Endothelial cell of umbilical vein (primary cell): ENCODE measurements around the gene GALNT9. TPM values are rescaled to one million over a fixed set of nuclear protein-coding genes. Genes with fewer than 3 reads are reported as not detected.

ENCODE experiments used
- BruUV-seq: library from RNA; stranded (reverse); fragments of 400-500 nt; replicated peaks from 2 replicates; lab custom pipeline; 2021; lab: Mats Ljungman, UMichigan
- CTCF ChIA-PET: fragments of 300-600, 350-600 bp; sonication (Branson Sonifier 250); formaldehyde crosslinking; loops from one replicate; lab custom pipeline; 2021; ENCODE audit warnings: antibody characterized with exemption, inconsistent platforms; lab: Charles Lee
- POLR2A ChIA-PET: fragments of 300-600, 350-600 bp; sonication (Branson Sonifier 250); formaldehyde crosslinking; loops from one replicate; lab custom pipeline; 2021; ENCODE audit warnings: antibody characterized with exemption, inconsistent platforms; lab: Charles Lee
- DNase-seq: peaks from one replicate; pipeline ENCODE4 v3.0.0-alpha.2; 2011; ENCODE audit warnings: low read depth, low spot score
- FAIRE-seq: peaks from 2 replicates; lab custom pipeline; 2011; peaks lifted over from hg19 to GRCh38; lab: Jason Lieb, UNC
- H2AFZ ChIP-seq: 2 replicates; pipeline ENCODE4 v1.6.0; 2012; ENCODE audit warnings: low read depth, low read length, control low read depth, inconsistent platforms
- H3K27ac ChIP-seq: 2 replicates; pipeline ENCODE4 v1.5.1; 2011; ENCODE audit warnings: low read depth, mild to moderate bottlenecking, control low read depth, low read length, moderate library complexity; ENCODE audit not compliant: insufficient read depth
- H3K27me3 ChIP-seq, 2 experiments: 2 replicates each; pipeline versions ENCODE4 v1.6.0 to v1.6.1; 2011; ENCODE audit warnings: low read length in 2 of 2, mixed read lengths in 1 of 2; ENCODE audit not compliant: control insufficient read depth in 2 of 2, insufficient read depth in 2 of 2
- H3K36me3 ChIP-seq, 2 experiments: 2 replicates in 1 of 2; 3 replicates in 1 of 2; pipeline ENCODE4 v1.5.1; 2011; ENCODE audit warnings: low read length in 2 of 2, mild to moderate bottlenecking in 1 of 2, moderate library complexity in 1 of 2; ENCODE audit not compliant: control insufficient read depth in 2 of 2, insufficient read depth in 2 of 2; ENCODE audit errors: extremely low read depth in 1 of 2
- H3K4me1 ChIP-seq: 3 replicates; pipeline ENCODE4 v1.5.1; 2011; ENCODE audit warnings: mild to moderate bottlenecking, low read length; ENCODE audit not compliant: control insufficient read depth, insufficient read depth; ENCODE audit errors: extremely low read depth
- H3K4me2 ChIP-seq: 2 replicates; pipeline ENCODE4 v1.6.1; 2011; ENCODE audit warnings: low read length, control low read depth, mixed read lengths; ENCODE audit not compliant: insufficient read depth
- H3K4me3 ChIP-seq, 3 experiments: fragments of 200-600 bp in 1 of 3; sonication (generic), shearing (Covaris generic) in 1 of 3; replicated peaks in 1 of 3; 2 replicates each; pipeline ENCODE4 v1.5.1; 2011 to 2016; ENCODE audit warnings: control low read depth in 3 of 3, low read length in 3 of 3, mild to moderate bottlenecking in 2 of 3, inconsistent platforms in 1 of 3, low read depth in 1 of 3, moderate library complexity in 1 of 3; ENCODE audit not compliant: insufficient read depth in 1 of 3
- H3K79me2 ChIP-seq: 2 replicates; pipeline ENCODE4 v1.6.0; 2012; ENCODE audit warnings: low read length, inconsistent platforms; ENCODE audit not compliant: control insufficient read depth, insufficient read depth
- H3K9ac ChIP-seq: replicated peaks from 2 replicates; pipeline ENCODE3; 2011; ENCODE audit warnings: low read length, control low read depth; ENCODE audit not compliant: insufficient read depth; ENCODE audit errors: extremely low read depth
- H3K9me1 ChIP-seq: replicated peaks from 3 replicates; pipeline ENCODE4 v1.6.0; 2011; ENCODE audit warnings: mild to moderate bottlenecking, low read length; ENCODE audit not compliant: control insufficient read depth, insufficient read depth; ENCODE audit errors: extremely low read depth
- H3K9me3 ChIP-seq: replicated peaks from 2 replicates; pipeline ENCODE4 v1.5.1; 2012; ENCODE audit warnings: low read length, inconsistent platforms; ENCODE audit not compliant: control insufficient read depth, insufficient read depth
- H4K20me1 ChIP-seq: replicated peaks from 2 replicates; pipeline ENCODE3; 2011; ENCODE audit warnings: mild to moderate bottlenecking, low read length; ENCODE audit not compliant: control insufficient read depth, insufficient read depth; ENCODE audit errors: extremely low read depth
- EZH2 ChIP-seq: IDR thresholded peaks from 2 replicates; pipeline ENCODE4 v1.6.1; 2012; ENCODE audit warnings: borderline replicate concordance, low read depth, mild to moderate bottlenecking, moderate library complexity, low read length, inconsistent platforms; ENCODE audit not compliant: severe bottlenecking
- FOS ChIP-seq: IDR thresholded peaks from 2 replicates; pipeline ENCODE4 v1.6.1; 2011; ENCODE audit warnings: mild to moderate bottlenecking, low read length, moderate library complexity, borderline replicate concordance; ENCODE audit not compliant: insufficient read depth
- GATA2 ChIP-seq: IDR thresholded peaks from 2 replicates; pipeline ENCODE4 v1.7.0; 2011; ENCODE audit warnings: low read depth, mild to moderate bottlenecking, moderate library complexity, mixed read lengths, low read length; ENCODE audit not compliant: insufficient read length, insufficient read depth
- JUN ChIP-seq: IDR thresholded peaks from 2 replicates; pipeline ENCODE4 v1.6.1; 2011; ENCODE audit warnings: borderline replicate concordance, low read depth; ENCODE audit not compliant: insufficient read length, insufficient read depth
- MYC ChIP-seq: IDR thresholded peaks from one replicate; pipeline ENCODE4 v1.6.1; 2011; ENCODE audit warnings: mild to moderate bottlenecking, low read depth, low read length
- POLR2A ChIP-seq: IDR thresholded peaks from 2 replicates; pipeline ENCODE4 v1.6.1; 2012; ENCODE audit warnings: low read depth, mild to moderate bottlenecking, control low read depth, low read length
- POLR2AphosphoS5 ChIP-seq: IDR thresholded peaks from 2 replicates; pipeline ENCODE4 v1.6.1; 2012; ENCODE audit warnings: low read depth, mild to moderate bottlenecking, control low read depth, low read length, moderate library complexity; ENCODE audit not compliant: insufficient read depth
- dilution Hi-C: fragments of 300-500 bp; cut with MboI; formaldehyde crosslinking; loops from one replicate; pipeline ENCODE4 v1.15.0; 2019; ENCODE audit warnings: low sequenced_read_pairs; ENCODE audit not compliant: extremely low pct_ligation_motif_present
- intact Hi-C: fragments of 100-400 bp; cut with micrococcal nuclease; formaldehyde crosslinking; loops from one replicate; pipeline ENCODE4 v1.10.0; 2022
- polyA plus RNA-seq, 4 experiments: library from polyadenylated mRNA; depleted of rRNA in 3 of 4; stranded (reverse) in 3 of 4; unstranded in 1 of 4; fragments of >200 nt; gene quantifications; 2 replicates each; pipeline versions ENCODE4 v1.2.1 to v1.2.3, GENCODE V29; 2011 to 2012; ENCODE audit warnings: missing spikeins in 1 of 4
- total RNA-seq: library from RNA; stranded (reverse); gene quantifications from 2 replicates; pipeline ENCODE4 v1.2.3, GENCODE V29; 2021
- TF ChIP-seq, protein P1 (sequence below), 2 donors: IDR thresholded peaks; 1 replicate in 1 of 2; 2 replicates in 1 of 2; pipeline ENCODE4 v1.5.1; 2011; ENCODE audit warnings: low read length in 2 of 2, mild to moderate bottlenecking in 2 of 2, moderate library complexity in 2 of 2, control low read depth in 1 of 2, inconsistent platforms in 1 of 2, low read depth in 1 of 2; ENCODE audit not compliant: insufficient read depth in 1 of 2; ENCODE audit errors: extremely low read depth in 1 of 2
- TF ChIP-seq, protein P2 (sequence below): IDR thresholded peaks from 2 replicates; pipeline ENCODE4 v1.6.1; 2011; ENCODE audit not compliant: insufficient read depth, insufficient read length

Gene GALNT9
- total and polyA plus RNA-seq, 2 donors (not counting 3 experiments of a cell fraction or from before 2014, with no cell fraction given), result 0.14 to 0.73 TPM

DNA sequence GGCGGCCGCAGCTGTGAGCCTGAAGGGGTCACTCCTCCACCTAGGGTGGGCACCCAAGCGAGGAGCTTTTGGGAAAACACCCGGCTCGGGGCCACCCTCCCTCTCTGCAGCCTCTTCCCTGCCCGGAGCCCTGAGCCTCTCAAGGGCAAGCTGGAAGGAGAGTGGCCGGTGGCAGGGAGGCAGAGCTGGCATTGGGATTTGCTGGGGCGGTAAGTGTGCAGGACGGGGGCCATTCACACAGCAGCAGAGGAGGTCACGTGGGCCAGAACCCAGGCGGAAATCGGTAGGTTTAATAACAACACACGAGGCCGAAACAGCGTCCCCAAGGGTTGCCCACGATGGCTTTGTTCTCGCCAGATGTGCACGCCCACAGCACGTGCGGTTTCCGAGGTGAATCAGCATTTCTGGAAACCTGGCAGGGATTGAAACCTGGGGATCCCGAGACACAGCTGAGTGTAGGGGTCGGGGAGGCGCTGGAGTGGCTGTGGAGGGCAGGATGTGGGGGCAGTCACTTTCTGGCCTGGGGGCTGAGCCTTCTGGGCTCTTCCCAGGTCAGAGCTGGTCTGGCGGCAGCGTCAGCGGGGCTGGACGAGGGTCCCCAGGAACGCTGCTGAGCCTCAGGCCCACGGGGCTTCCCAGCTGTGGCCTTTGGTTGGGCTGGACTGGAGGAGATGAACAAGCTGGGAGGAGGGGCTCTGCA, 161.6 kb downstream of the GALNT9 start:
- dilution Hi-C loops, result no loop called here

More for the DNA sequence above, 161.6 kb downstream of the GALNT9 start:
- CTCF ChIA-PET, result interaction anchor here (2.0 kb wide), 1 partner anchor 14 kb away, joined by 11 read pairs; no protein-coding TSS in a partner anchor
- intact Hi-C loops, result no loop called here
- Histone ChIP-seq H2AFZ (no peak overlapping the region), H3K9me1 (no peaks in the 10 kb centered on the region), H3K4me2 (no peak overlapping the region), H3K9ac (no peak overlapping the region), H3K27me3 (peaks cover 0 to 2% of the 10 kb centered on the region in 2 experiments), H3K4me3 (no peak overlapping the region), H3K36me3 (no peaks in the 10 kb centered on the region), H3K9me3 (no peaks in the 10 kb centered on the region), H3K27ac (no peak overlapping the region), H4K20me1 (no peaks in the 10 kb centered on the region), H3K4me1 (no peaks in the 10 kb centered on the region), H3K79me2 (no peaks in the 10 kb centered on the region)
- POLR2A ChIA-PET, result no interaction called here
- no TSS peak for BruUV-seq
- no peak for DNase-seq
- no peak for FAIRE-seq
- TF ChIP-seq POLR2A (no peak), GATA2 (no peak), JUN (no peak), MYC (no peak), POLR2AphosphoS5 (no peak), EZH2 (no peak), FOS (no peak)
- TF ChIP-seq, protein P1, sequence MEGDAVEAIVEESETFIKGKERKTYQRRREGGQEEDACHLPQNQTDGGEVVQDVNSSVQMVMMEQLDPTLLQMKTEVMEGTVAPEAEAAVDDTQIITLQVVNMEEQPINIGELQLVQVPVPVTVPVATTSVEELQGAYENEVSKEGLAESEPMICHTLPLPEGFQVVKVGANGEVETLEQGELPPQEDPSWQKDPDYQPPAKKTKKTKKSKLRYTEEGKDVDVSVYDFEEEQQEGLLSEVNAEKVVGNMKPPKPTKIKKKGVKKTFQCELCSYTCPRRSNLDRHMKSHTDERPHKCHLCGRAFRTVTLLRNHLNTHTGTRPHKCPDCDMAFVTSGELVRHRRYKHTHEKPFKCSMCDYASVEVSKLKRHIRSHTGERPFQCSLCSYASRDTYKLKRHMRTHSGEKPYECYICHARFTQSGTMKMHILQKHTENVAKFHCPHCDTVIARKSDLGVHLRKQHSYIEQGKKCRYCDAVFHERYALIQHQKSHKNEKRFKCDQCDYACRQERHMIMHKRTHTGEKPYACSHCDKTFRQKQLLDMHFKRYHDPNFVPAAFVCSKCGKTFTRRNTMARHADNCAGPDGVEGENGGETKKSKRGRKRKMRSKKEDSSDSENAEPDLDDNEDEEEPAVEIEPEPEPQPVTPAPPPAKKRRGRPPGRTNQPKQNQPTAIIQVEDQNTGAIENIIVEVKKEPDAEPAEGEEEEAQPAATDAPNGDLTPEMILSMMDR (IDR thresholded peaks at IDR 0.05; ENCODE audit: extremely low read depth in 1 of 2, insufficient read depth in 1 of 2, low read depth in 1 of 2, low read length in 2 of 2), result no peak
- TF ChIP-seq, protein P2, sequence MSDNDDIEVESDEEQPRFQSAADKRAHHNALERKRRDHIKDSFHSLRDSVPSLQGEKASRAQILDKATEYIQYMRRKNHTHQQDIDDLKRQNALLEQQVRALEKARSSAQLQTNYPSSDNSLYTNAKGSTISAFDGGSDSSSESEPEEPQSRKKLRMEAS, result no peak
